ENCODE results near the gene CFI. TPM values are rescaled to one million over a fixed set of nuclear protein-coding genes. Genes with fewer than 3 reads are reported as not detected.

Gene CFI
- total and polyA plus RNA-seq, 2 donors (not counting 1 experiment from before 2014, with no cell fraction given): not detected

DNA sequence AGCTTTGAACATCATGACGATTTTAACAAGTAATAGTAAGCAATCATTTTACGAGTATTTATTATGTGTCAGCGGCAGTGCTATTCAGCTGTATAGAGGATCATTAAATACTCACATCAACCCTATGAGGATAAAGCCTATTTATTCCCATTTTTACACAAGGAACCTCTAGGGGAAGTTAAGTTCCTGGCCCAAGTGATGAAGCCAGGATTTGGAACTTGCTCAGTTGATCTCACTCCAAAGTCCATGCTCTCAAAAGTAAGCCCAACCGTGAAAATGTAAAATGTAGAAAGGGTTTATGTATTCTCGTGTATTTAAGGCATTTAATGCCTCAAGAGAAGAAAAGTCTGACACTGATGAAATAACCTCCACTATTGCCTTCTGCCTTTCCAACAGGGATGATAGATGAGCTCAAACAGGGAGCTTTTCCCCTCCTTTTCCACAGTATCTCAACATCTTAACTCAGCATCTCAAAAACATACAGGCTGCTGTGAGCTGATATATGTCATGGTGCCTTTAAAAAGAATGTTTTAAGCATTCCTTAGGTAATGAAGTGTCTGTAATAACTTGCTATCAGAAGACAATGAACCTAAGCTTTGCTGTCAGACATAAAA, 36.9 kb downstream of the CFI start:
- CTCF ChIA-PET: no interaction called here
- intact Hi-C loops (cut with micrococcal nuclease): no loop called here
- Histone ChIP-seq H3K27me3 (replicated peaks in 1 of 4; ENCODE audit: control extremely low read depth in 1 of 4, control insufficient read depth in 3 of 4, insufficient read depth in 4 of 4, low read length in 3 of 4) (peaks cover 0 to 4% (median 3%) of the 10 kb centered on the region in 4 experiments), H3K27ac (ENCODE audit: low read length in 2 of 2) (no peak overlapping the region), H2AFZ (ENCODE audit: insufficient read depth, low read depth, low read length, poor library complexity, severe bottlenecking) (no peak overlapping the region), H3K79me2 (ENCODE audit: control insufficient read depth, insufficient read depth, low read length) (no peaks in the 10 kb centered on the region), H3K4me1 (ENCODE audit: control insufficient read depth in 2 of 2, insufficient read depth in 2 of 2, low read length in 2 of 2) (no peaks in the 10 kb centered on the region), H3K4me2 (replicated peaks; ENCODE audit: low read depth, low read length, poor library complexity, severe bottlenecking) (no peak overlapping the region), H3K4me3 (ENCODE audit: control extremely low read depth in 1 of 5, extremely low read depth in 1 of 5, insufficient read depth in 1 of 5, low read depth in 2 of 5, low read length in 4 of 5) (no peak overlapping the region), H3K9me3 (ENCODE audit: control extremely low read depth in 1 of 3, control insufficient read depth in 2 of 3, insufficient read depth in 1 of 3, low read length in 2 of 3) (no peaks in the 10 kb centered on the region), H3K36me3 (replicated peaks in 1 of 2; ENCODE audit: control extremely low read depth in 1 of 2, control insufficient read depth in 1 of 2, extremely low read depth in 1 of 2, insufficient read depth in 2 of 2, low read length in 1 of 2) (no peaks in the 10 kb centered on the region), H4K20me1 (ENCODE audit: control insufficient read depth, insufficient read depth, low read length, poor library complexity, severe bottlenecking) (no peaks in the 10 kb centered on the region), H3K9ac (ENCODE audit: low read length) (no peak overlapping the region)
- Mint-ChIP-seq H3K9me3 (ENCODE audit: insufficient read depth) (no peaks in the 10 kb centered on the region), H3K27me3 (peaks cover 35% of the 10 kb centered on the region), H3K27ac (no peak overlapping the region), H3K4me3 (no peak overlapping the region), H3K4me1 (no peaks in the 10 kb centered on the region)
- POLR2A ChIA-PET: no interaction called here
- WGBS (ENCODE audit: insufficient coverage): no CpG with 5 or more reads among the region's 5 CpGs
- ATAC-seq (ENCODE audit: low read depth) (no peak), DNase-seq (no peak)
- no peak for TF ChIP-seq EZH2 (IDR thresholded peaks at IDR 0.05; ENCODE audit: borderline replicate concordance, insufficient read depth, low read depth, low read length, poor library complexity, severe bottlenecking)
- TF ChIP-seq CTCF (IDR thresholded peaks at IDR 0.05): no peak

GRCh38 chr4:109764376-109764775, 37.4 kb downstream of the CFI start:
- Histone ChIP-seq H3K4me2 (replicated peaks; ENCODE audit: low read depth, low read length, poor library complexity, severe bottlenecking) (no peak overlapping the region), H2AFZ (ENCODE audit: insufficient read depth, low read depth, low read length, poor library complexity, severe bottlenecking) (no peak overlapping the region), H3K36me3 (replicated peaks in 1 of 2; ENCODE audit: control extremely low read depth in 1 of 2, control insufficient read depth in 1 of 2, extremely low read depth in 1 of 2, insufficient read depth in 2 of 2, low read length in 1 of 2) (no peaks in the 10 kb centered on the region), H3K4me3 (ENCODE audit: control extremely low read depth in 1 of 5, extremely low read depth in 1 of 5, insufficient read depth in 1 of 5, low read depth in 2 of 5, low read length in 4 of 5) (no peak overlapping the region), H4K20me1 (ENCODE audit: control insufficient read depth, insufficient read depth, low read length, poor library complexity, severe bottlenecking) (no peaks in the 10 kb centered on the region), H3K9ac (ENCODE audit: low read length) (no peak overlapping the region), H3K27me3 (replicated peaks in 1 of 4; ENCODE audit: control extremely low read depth in 1 of 4, control insufficient read depth in 3 of 4, insufficient read depth in 4 of 4, low read length in 3 of 4) (peaks cover 0 to 4% (median 3%) of the 10 kb centered on the region in 4 experiments), H3K4me1 (ENCODE audit: control insufficient read depth in 2 of 2, insufficient read depth in 2 of 2, low read length in 2 of 2) (no peaks in the 10 kb centered on the region), H3K27ac (ENCODE audit: low read length in 2 of 2) (no peak overlapping the region), H3K9me3 (ENCODE audit: control extremely low read depth in 1 of 3, control insufficient read depth in 2 of 3, insufficient read depth in 1 of 3, low read length in 2 of 3) (no peaks in the 10 kb centered on the region), H3K79me2 (ENCODE audit: control insufficient read depth, insufficient read depth, low read length) (no peaks in the 10 kb centered on the region)
- Mint-ChIP-seq H3K4me3 (no peak overlapping the region), H3K27me3 (peaks cover 33% of the 10 kb centered on the region), H3K4me1 (no peaks in the 10 kb centered on the region), H3K27ac (no peak overlapping the region), H3K9me3 (ENCODE audit: insufficient read depth) (no peaks in the 10 kb centered on the region)
- ChIA-PET CTCF (no interaction called here), POLR2A (no interaction called here)
- 100% methylated on average over 2 of the region's 2 CpGs for WGBS (ENCODE audit: insufficient coverage)
- TF ChIP-seq CTCF (IDR thresholded peaks at IDR 0.05) (no peak), EZH2 (IDR thresholded peaks at IDR 0.05; ENCODE audit: borderline replicate concordance, insufficient read depth, low read depth, low read length, poor library complexity, severe bottlenecking) (no peak)
- DNase-seq (no peak), ATAC-seq (ENCODE audit: low read depth) (no peak)
- intact Hi-C loops (cut with micrococcal nuclease): no loop called here
